Esophagus squamous epithelium (tissue), 5 donors: Measurements from ENCODE around the gene LSM11. TPM values are rescaled to one million over a fixed set of nuclear protein-coding genes. Genes with fewer than 3 reads are reported as not detected.

Experiments used
- DNase-seq: peaks from one replicate; lab custom pipeline; 2025; lab: John Stamatoyannopoulos, UW
- H3K27ac ChIP-seq, 4 donors: fragments of 200-600 bp; sonication (generic); one replicate each; pipeline ENCODE4 v1.5.1; 2016 to 2019; ENCODE audit warnings: mild to moderate bottlenecking in 1 of 4
- H3K27me3 ChIP-seq, 4 donors: fragments of 200-600 bp; sonication (generic); 1 replicate in 3 of 4; 2 replicates in 1 of 4; pipeline versions ENCODE4 v1.5.1 to v1.6.0; 2017 to 2021; ENCODE audit warnings: antibody characterized with exemption in 1 of 4
- H3K36me3 ChIP-seq, 3 donors: fragments of 200-600 bp; sonication (generic); one replicate each; pipeline ENCODE4 v1.5.1; 2016 to 2019
- H3K4me1 ChIP-seq, 3 donors: fragments of 200-600 bp; sonication (generic); one replicate each; pipeline ENCODE4 v1.5.1; 2017 to 2019
- H3K4me3 ChIP-seq, 4 donors: fragments of 200-600 bp; sonication (generic); 1 replicate in 3 of 4; 2 replicates in 1 of 4; pipeline ENCODE4 v1.5.1; 2016 to 2019; ENCODE audit warnings: mild to moderate bottlenecking in 2 of 4, moderate library complexity in 1 of 4
- H3K9me3 ChIP-seq, 3 donors: fragments of 200-600 bp; sonication (generic); one replicate each; pipeline ENCODE4 v1.5.1; 2016 to 2019
- POLR2A ChIP-seq, 4 donors: fragments of 450-650 bp; IDR thresholded peaks; one replicate each; pipeline ENCODE4 v1.6.1; 2017; ENCODE audit warnings: antibody characterized with exemption in 4 of 4, mild to moderate bottlenecking in 4 of 4, moderate library complexity in 3 of 4
- WGBS, 2 donors: methylation state at CpG; one replicate each; pipeline ENCODE4 v1.1.5; 2018; 5-methylcytosine and 5-hydroxymethylcytosine counted together
- intact Hi-C: fragments of 100-400 bp; cut with DNase I; formaldehyde crosslinking; loops from one replicate; pipeline ENCODE4 v1.15.0; 2022
- total RNA-seq, 4 donors: library from RNA; depleted of rRNA; stranded (reverse); fragments of >200 nt; gene quantifications; one replicate each; pipeline ENCODE4 v1.1.0, GENCODE V29; 2016
- TF ChIP-seq, protein P1 (sequence below), 6 experiments: fragments of 450-650 bp in 4 of 6; fragments of 200-600 bp in 2 of 6; sonication (generic) in 2 of 6; IDR thresholded peaks; one replicate each; pipeline ENCODE4 v1.5.1; 2016 to 2019; ENCODE audit warnings: antibody characterized with exemption in 6 of 6, mild to moderate bottlenecking in 4 of 6, moderate library complexity in 4 of 6
- donor health status: DM: yes; HTN: yes; CAD: no.

Gene LSM11
- total RNA-seq, 4 donors from 2014 or later: 2.1 to 6.7 (median 3.6) TPM

DNA sequence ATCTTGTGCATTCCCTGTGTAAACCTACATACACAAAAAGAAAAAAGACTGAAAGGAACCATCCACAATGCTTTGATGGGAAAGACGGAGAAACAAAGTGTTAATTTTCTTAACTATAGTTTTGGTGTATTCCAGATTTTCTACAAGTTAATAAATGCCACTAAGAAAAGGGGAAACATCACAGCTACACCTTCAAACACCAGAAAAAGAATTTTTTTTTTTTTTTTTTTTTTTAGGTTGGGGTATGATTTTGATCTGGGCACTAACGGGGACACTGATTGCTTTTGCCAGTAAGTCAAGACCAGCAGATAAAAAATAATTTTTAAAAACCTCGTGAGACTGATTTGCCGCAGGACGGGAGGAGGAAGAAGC is 12.6 kb upstream of the LSM11 start:
- intact Hi-C loops: no loop called here
- 15 to 18% methylated on average over 5 of the region's 5 CpGs for WGBS, 2 donors
- peaks cover 0 to 30% (median 5%) of the 10 kb centered on the region in 3 donors for H3K36me3 ChIP-seq
- no peaks in the 10 kb centered on the region for H3K9me3 ChIP-seq
- peak overlapping the region; percentile 86 to 96 (median 96) for H3K27ac ChIP-seq
- H3K27me3 ChIP-seq: no peaks in the 10 kb centered on the region
- H3K4me1 ChIP-seq: peaks cover 4 to 30% (median 7%) of the 10 kb centered on the region in 3 donors
- peak overlapping the region; percentile 66 to 86 (median 81) for H3K4me3 ChIP-seq
- TF ChIP-seq POLR2A (IDR thresholded peaks at IDR 0.05): no peak
- TF ChIP-seq, protein P1, sequence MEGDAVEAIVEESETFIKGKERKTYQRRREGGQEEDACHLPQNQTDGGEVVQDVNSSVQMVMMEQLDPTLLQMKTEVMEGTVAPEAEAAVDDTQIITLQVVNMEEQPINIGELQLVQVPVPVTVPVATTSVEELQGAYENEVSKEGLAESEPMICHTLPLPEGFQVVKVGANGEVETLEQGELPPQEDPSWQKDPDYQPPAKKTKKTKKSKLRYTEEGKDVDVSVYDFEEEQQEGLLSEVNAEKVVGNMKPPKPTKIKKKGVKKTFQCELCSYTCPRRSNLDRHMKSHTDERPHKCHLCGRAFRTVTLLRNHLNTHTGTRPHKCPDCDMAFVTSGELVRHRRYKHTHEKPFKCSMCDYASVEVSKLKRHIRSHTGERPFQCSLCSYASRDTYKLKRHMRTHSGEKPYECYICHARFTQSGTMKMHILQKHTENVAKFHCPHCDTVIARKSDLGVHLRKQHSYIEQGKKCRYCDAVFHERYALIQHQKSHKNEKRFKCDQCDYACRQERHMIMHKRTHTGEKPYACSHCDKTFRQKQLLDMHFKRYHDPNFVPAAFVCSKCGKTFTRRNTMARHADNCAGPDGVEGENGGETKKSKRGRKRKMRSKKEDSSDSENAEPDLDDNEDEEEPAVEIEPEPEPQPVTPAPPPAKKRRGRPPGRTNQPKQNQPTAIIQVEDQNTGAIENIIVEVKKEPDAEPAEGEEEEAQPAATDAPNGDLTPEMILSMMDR (IDR thresholded peaks at IDR 0.05): no peak
- DNase-seq: no peak

DNA sequence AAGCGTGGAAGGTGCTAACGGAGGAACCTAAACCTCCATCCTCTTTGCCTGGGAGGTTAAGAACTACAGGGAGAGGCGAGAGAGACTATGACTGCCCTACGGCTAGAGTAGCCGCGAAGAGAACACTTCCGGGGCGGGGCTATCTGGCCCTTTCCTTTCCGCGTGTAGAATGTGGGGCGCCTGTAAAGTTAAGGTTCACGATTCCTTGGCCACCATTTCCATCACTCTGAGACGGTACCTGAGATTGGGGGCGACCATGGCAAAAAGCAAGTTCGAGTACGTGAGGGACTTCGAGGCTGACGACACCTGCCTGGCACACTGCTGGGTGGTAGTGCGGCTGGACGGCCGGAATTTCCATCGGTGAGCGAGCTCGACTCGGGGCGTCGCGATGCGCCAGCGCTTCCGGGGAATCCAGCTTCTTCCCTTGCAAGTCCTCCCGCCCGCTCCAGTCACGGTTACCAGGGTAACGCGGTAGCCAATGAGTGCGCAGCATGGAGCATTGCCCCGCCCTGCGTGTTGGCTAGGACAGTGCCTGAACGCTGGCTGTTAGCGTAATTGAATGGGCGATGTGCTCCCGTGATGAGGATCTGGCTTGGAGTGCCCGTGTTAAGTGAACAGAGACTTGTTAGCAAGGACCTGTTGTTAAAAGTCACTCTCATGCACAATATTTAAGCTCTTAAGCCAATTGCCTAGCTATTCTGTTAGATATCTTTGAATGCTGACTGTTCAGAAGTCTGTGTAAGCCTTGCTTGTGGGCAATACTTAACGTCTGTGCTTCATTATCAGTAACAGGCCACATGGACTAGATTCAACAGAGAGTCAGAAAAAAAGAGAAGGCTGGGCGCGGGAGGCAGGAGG is 12.0 kb upstream of the LSM11 start, which contains the start of gene THG1L:
THG1L (plus strand) TSS at position 149 of the 858 bp plus-strand sequence; CDS start at position 170, 21 bp downstream.
- WGBS, 2 donors: 1 to 5% methylated on average over 30 of the region's 47 CpGs
- intact Hi-C loops: no loop called here
- H3K27ac ChIP-seq: peak within 1 kb of the TSS; percentile 86 to 96 (median 96)

GRCh38 chr5:157732130-157732514 is 11.4 kb upstream of the LSM11 start:
- Histone ChIP-seq H3K27me3 (no peaks in the 10 kb centered on the region), H3K4me1 (peaks cover 4 to 30% (median 7%) of the 10 kb centered on the region in 3 donors), H3K27ac (peak overlapping the region in 2 of 4 donors; percentile 95 to 96), H3K4me3 (peak overlapping the region in 3 of 4 donors; percentile 76 to 86 (median 86)), H3K9me3 (no peaks in the 10 kb centered on the region), H3K36me3 (peaks cover 0 to 42% (median 5%) of the 10 kb centered on the region in 3 donors)
- no peak for DNase-seq
- intact Hi-C loops: no loop called here
- 85 to 100% methylated on average over 4 to 5 of the region's 5 CpGs for WGBS, 2 donors
- no peak for TF ChIP-seq POLR2A (IDR thresholded peaks at IDR 0.05)
- TF ChIP-seq, protein P1 (IDR thresholded peaks at IDR 0.05): no peak

More for the DNA sequence above, 12.0 kb upstream of the LSM11 start, which contains the start of gene THG1L:
- Histone ChIP-seq H3K27me3 (no peaks in the 10 kb centered on the region), H3K9me3 (no peaks in the 10 kb centered on the region), H3K36me3 (peaks cover 0 to 36% (median 5%) of the 10 kb centered on the region in 3 donors), H3K4me3 (peak within 1 kb of the TSS; percentile 66 to 86 (median 81)), H3K4me1 (peaks cover 4 to 30% (median 7%) of the 10 kb centered on the region in 3 donors)
- TF ChIP-seq, protein P1 (IDR thresholded peaks at IDR 0.05): peak in 1 of 6 experiments; percentile 23
- TF ChIP-seq POLR2A (IDR thresholded peaks at IDR 0.05): peak in 2 of 4 donors; percentile 55 to 64
- peak; percentile 85 for DNase-seq

DNA sequence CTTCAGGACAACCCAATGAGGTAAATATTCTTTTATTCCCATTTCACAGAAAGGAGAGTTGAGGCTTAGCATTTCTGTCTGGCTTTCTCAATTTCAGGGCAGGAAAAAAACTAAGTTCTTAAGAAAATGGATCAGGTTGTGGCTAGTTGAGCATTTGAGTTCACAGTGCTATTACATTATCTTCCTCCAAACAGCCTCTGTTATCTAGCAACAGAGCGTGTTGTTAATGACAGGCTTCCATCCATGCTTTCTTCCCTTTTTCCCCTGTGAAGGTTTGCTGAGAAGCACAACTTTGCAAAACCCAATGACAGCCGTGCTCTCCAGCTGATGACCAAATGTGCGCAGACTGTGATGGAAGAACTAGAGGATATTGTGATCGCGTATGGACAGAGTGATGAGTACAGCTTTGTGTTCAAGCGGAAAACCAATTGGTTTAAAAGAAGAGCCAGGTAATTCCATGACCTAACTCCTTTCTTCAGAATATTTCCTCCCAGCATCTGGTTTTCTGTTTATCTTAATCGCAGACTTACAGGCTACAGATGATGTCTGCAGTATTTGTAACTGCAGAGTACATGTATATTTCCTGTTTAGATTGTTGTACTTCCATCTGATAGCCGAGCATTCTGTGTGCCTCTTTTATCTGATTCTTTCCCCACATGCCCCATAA is 10.8 kb upstream of the LSM11 start:
- H3K4me1 ChIP-seq: peaks cover 4 to 30% (median 7%) of the 10 kb centered on the region in 3 donors
- intact Hi-C loops: no loop called here

More for the DNA sequence above, 10.8 kb upstream of the LSM11 start:
- H3K4me3 ChIP-seq: no peak overlapping the region
- H3K27ac ChIP-seq: no peak overlapping the region
- 85 to 95% methylated on average over 8 of the region's 8 CpGs for WGBS, 2 donors
- TF ChIP-seq POLR2A (IDR thresholded peaks at IDR 0.05): no peak
- TF ChIP-seq, protein P1 (IDR thresholded peaks at IDR 0.05): no peak
- no peaks in the 10 kb centered on the region for H3K27me3 ChIP-seq
- H3K9me3 ChIP-seq: no peaks in the 10 kb centered on the region
- peaks cover 0 to 48% (median 5%) of the 10 kb centered on the region in 3 donors for H3K36me3 ChIP-seq
- DNase-seq: no peak
